SK-N-MC (cell line): ENCODE results near the gene C7orf25.

Source experiments
- EZH2 ChIP-seq: fragments of 200-600 bp; sonication (generic); IDR thresholded peaks from one replicate; pipeline ENCODE4 v1.6.1; 2017; ENCODE audit warnings: antibody characterized with exemption
- FOXP2 ChIP-seq: optimal IDR thresholded peaks from 2 replicates; pipeline ENCODE3; 2011; ENCODE audit warnings: mild to moderate bottlenecking, moderate library complexity; ENCODE audit not compliant: insufficient read depth; ENCODE audit errors: extremely low read length, control extremely low read depth
- POLR2AphosphoS5 ChIP-seq: IDR thresholded peaks from 2 replicates; pipeline ENCODE4 v1.6.1; 2012; ENCODE audit warnings: mild to moderate bottlenecking, low read depth, low read length, borderline replicate concordance

- TF ChIP-seq EZH2 (no peak), POLR2AphosphoS5 (no peak), FOXP2 (no peak)
Observed at GRCh38 chr7:42960762-42961161, 48.9 kb upstream of the C7orf25 start.
